GM12892 (cell line): ENCODE results near the gene MAML3.

Experiments
- POLR2A ChIP-seq: IDR thresholded peaks from 2 replicates; pipeline ENCODE4 v1.6.1; 2011; ENCODE audit warnings: low read depth, low read length, control low read depth
- POLR2AphosphoS5 ChIP-seq: IDR thresholded peaks from 2 replicates; pipeline ENCODE4 v1.6.1; 2011; ENCODE audit warnings: low read depth, low read length, control low read depth

DNA sequence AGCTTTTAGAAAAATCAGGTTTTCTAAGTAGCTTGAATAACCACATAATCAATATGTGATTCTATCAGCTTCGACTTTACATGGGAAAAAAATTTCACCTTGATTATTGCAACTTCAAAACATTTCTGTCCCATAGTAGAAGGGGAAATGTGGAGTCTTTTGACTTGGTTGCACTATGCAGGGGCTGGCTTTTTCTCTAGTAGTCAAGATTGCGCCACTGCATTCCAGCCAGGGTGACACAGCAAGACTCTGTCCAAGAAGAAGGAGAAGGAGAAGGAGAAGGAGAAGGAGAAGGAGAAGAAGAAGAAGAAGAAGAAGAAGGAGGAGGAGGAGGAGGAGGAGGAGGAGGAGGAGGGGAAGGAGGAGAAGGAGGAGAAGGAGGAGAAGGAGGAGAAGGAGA is 84.9 kb downstream of the MAML3 start:
- TF ChIP-seq POLR2AphosphoS5: no peak
- no peak for TF ChIP-seq POLR2A
